ENCODE measurements around the gene HIVEP1.

HIVEP1 gene

DNA sequence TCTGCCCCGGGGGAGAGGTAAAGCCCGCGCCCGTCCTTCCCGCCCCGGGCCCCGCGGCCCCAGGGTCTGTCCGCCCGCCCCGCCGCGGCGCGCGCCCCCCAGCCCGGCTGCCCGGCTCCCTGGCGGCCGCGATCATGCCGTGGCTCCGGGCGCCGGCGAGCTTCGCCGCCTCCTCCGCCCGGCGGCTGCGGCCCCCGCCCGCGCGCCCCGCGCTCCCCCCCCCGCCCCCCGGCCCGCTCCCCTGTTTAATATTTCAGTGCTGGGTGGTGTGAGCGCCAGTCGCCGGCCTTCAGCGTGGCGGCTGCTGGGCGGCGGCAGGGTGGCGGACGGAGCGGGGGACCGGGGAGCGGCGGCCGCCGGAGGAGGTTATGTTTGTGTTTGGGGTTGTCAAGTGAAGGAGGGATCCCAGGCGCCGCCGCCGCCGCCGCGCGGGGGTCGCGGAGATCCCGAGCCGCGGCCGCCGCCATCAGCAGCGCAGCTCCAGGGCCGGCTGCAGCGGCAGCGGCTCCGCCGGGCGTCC, at the start of gene HIVEP1:
TSS of gene HIVEP1 (plus strand) at position 275 of the 520 bp plus-strand sequence. CDS start 3,317 bp downstream, outside the sequence.
- peak in 1 of 4 experiments; percentile 5 for DNase-seq (ENCODE audit: low read depth in 4 of 4, low spot score in 1 of 4)

- no peak for DNase-seq (ENCODE audit: low read depth in 4 of 4, low spot score in 1 of 4)
Observed at GRCh38 chr6:11963756-11964500, 48.2 kb upstream of the HIVEP1 start.

GRCh38 chr6:11964729-11965335, 47.3 kb upstream of the HIVEP1 start:
- DNase-seq (ENCODE audit: low read depth in 4 of 4, low spot score in 1 of 4) = no peak

DNA sequence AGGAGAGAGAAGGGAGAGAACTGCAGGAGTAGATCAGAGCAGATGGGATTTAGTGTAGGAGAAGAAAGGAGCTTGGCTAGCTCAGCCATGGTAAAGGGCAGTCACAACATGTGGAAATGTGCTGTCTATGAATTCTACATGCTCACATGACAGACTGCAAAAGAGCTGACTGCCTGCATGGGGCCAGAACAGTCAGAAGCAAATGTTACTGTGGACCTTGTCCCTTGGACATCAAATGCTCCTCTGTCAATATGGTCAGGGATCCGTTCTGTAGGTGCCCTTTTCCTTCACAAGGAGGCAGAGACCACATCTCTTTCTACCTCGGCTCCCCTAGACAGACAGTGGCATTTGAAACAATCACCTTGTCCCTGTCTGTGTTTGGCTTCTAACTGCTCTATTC, 46.6 kb upstream of the HIVEP1 start:
- DNase-seq (ENCODE audit: low read depth in 4 of 4, low spot score in 1 of 4) = no peak

DNA sequence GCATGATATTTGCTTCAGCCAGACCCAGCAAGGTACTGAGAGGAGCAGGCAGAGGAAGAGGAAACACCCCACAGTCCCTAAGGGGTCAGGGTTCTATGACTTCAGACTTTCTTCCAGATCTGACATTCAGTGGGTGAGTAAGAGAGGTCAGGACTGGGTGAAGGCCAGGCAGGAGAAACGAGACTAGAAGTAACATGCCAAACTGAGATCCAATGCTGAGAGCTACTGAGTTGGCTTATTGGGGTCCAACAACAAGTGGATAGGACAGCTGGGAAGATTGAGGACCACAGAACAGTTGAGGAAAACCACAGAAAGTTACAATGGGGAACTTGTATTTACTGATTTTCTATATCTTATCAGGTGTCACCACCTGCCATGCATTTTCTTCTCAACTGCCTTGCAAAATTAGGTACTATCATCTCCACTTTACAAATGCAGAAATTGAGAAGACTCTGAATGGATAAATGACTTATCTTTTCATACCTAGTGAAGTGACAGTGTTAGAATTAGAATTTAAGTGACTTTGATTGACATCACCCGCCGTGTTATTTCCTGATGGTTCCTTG, 43.8 kb upstream of the HIVEP1 start:
- DNase-seq (ENCODE audit: low read depth in 4 of 4, low spot score in 1 of 4) = no peak

- no peak for DNase-seq (ENCODE audit: low read depth in 4 of 4, low spot score in 1 of 4)
Observed at GRCh38 chr6:11969092-11969491, 43.0 kb upstream of the HIVEP1 start.

GRCh38 chr6:11970114-11970513, 42.0 kb upstream of the HIVEP1 start:
- DNase-seq (ENCODE audit: low read depth in 4 of 4, low spot score in 1 of 4) = no peak

GRCh38 chr6:11971154-11971553, 41.0 kb upstream of the HIVEP1 start:
- no peak for DNase-seq (ENCODE audit: low read depth in 4 of 4, low spot score in 1 of 4)

GRCh38 chr6:11972270-11972669, 39.8 kb upstream of the HIVEP1 start:
- DNase-seq (ENCODE audit: low read depth in 4 of 4, low spot score in 1 of 4) = no peak

DNA sequence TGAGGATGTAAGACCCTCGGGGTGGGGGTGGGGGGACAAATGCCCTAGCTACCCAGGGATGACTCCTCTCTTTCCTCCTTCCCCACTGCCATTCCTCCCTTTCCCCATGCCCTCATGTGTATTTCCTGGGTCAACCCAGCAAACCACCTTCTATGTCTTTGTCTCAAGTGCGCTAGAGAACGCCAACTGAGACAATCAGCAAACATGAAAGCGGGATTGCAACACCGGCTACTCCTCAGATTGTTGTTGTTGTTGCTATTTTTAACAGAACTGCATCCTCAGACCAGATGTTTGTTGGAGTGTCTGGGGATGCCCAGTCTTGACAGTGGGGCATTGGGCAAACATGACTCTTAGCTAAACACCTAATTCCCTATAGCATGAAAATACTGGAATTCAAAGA, 39.3 kb upstream of the HIVEP1 start:
- DNase-seq (ENCODE audit: low read depth in 4 of 4, low spot score in 1 of 4) = no peak

GRCh38 chr6:11973238-11973637, 38.9 kb upstream of the HIVEP1 start:
- DNase-seq (ENCODE audit: low read depth in 4 of 4, low spot score in 1 of 4) = no peak

- DNase-seq (ENCODE audit: low read depth in 4 of 4, low spot score in 1 of 4) = no peak
Observed at GRCh38 chr6:11974089-11974488, 38.0 kb upstream of the HIVEP1 start.

GRCh38 chr6:11975353-11975977, 36.6 kb upstream of the HIVEP1 start:
- DNase-seq (ENCODE audit: low read depth in 4 of 4, low spot score in 1 of 4) = peak in 1 of 4 experiments; percentile 4

GRCh38 chr6:11976489-11976888, 35.6 kb upstream of the HIVEP1 start:
- no peak for DNase-seq (ENCODE audit: low read depth in 4 of 4, low spot score in 1 of 4)

DNA sequence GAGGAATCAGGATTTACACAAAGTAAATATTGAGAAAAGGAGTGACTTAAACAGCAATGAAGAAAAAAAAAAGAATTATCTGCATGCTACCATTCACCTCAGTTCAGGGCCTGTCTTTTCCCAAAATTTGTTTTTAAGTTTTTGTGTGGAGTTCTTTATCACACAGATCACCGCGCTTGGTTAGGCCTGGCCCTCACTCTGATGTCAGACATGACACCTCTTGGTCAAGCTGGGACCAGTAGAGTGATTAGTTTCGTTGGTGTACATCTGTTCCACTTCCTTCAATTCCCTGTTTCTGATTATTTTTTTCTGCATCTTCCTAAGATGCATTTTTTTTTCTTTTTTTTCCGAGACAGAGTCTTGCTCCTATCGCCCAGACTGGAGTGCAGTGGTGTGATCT, 34.9 kb upstream of the HIVEP1 start:
- DNase-seq (ENCODE audit: low read depth in 4 of 4, low spot score in 1 of 4) = no peak

DNA sequence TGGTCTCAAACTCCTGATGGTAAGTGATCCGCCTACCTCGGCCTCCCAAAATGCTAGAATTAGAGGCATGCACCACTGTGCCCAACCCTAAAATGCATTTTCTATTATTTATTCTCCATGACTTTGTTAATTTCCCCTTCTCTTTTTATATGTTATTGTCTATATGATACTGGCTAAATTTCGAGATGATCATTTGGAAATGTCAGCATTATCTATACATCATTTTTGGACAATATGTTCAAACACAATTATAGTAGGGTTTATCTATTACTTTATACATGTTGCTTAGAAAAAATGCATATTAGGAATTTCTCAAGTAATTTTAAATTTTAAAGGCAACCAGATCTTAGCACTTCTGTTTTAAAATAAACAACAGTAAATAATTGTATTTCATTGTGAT, 34.4 kb upstream of the HIVEP1 start:
- DNase-seq (ENCODE audit: low read depth in 4 of 4, low spot score in 1 of 4) = no peak

- DNase-seq (ENCODE audit: low read depth in 4 of 4, low spot score in 1 of 4) = no peak
Observed at GRCh38 chr6:11978169-11978987, 33.7 kb upstream of the HIVEP1 start.

- no peak for DNase-seq (ENCODE audit: low read depth in 4 of 4, low spot score in 1 of 4)
Observed at GRCh38 chr6:11979866-11980265, 32.2 kb upstream of the HIVEP1 start.

DNA sequence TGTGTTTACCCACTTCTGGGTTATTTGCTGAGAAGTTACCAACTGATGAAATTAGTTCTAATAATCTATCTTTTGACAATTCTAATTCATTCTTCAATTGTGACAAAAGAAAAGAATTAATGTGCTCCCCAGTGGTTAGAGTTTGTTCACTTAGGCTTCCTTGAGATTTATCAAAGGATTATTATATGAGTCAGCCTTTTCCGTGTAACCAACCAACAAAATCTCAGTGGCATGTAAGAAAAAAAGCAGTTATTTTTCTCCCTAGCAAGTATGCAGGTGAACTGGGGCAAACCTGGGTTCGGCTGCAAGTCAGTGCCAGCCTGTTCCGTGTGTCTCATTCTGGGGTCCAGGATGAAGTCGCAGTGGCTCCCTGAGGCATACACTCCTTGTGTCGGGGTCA, 28.8 kb upstream of the HIVEP1 start:
- DNase-seq (ENCODE audit: low read depth in 4 of 4, low spot score in 1 of 4) = no peak

- DNase-seq (ENCODE audit: low read depth in 4 of 4, low spot score in 1 of 4) = no peak
Observed at GRCh38 chr6:11987386-11987785, 24.7 kb upstream of the HIVEP1 start.

DNA sequence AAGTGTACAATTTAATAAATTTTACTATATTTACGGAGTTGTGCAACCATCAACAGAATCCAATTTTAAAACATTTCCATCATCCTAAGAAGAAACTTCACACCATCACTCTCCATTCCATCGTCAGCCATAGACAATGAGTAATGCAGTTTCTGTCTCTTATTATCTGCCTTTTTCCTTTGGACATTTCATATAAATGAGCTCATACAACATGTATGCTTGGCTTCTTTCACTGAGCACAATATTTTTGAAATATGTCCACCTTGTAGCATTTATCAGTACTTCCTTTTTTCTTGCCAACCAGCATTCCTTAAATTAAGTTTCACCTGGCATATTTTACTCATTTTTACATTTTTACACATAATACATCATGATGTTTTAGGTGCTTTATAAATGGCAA, 22.7 kb upstream of the HIVEP1 start:
- DNase-seq (ENCODE audit: low read depth in 4 of 4, low spot score in 1 of 4) = no peak
